ENCODE measurements around the gene PSMD1.
"Not testable (repeated sequence)": the region's sequence is repeated elsewhere in the genome, so short reads cannot be mapped to it uniquely, and the experiment has no call there.

The PSMD1 gene

GRCh38 chr2:231160701-231161100 is 104.0 kb downstream of the PSMD1 start:
- no peak for DNase-seq (ENCODE audit: low read depth)

GRCh38 chr2:231161252-231161839 is 104.7 kb downstream of the PSMD1 start:
- DNase-seq (ENCODE audit: low read depth) = no peak

- peak; percentile 78 for DNase-seq (ENCODE audit: low read depth)
Observed at GRCh38 chr2:231161877-231162329, 105.2 kb downstream of the PSMD1 start.

GRCh38 chr2:231163011-231163410 is 106.3 kb downstream of the PSMD1 start:
- no peak for DNase-seq (ENCODE audit: low read depth)

- DNase-seq (ENCODE audit: low read depth) = no peak
Observed at GRCh38 chr2:231163414-231164095, 106.9 kb downstream of the PSMD1 start.

- DNase-seq (ENCODE audit: low read depth) = no peak
Observed at GRCh38 chr2:231167745-231168459, 111.2 kb downstream of the PSMD1 start.

- DNase-seq (ENCODE audit: low read depth) = no peak
Observed at GRCh38 chr2:231168460-231169139, 111.9 kb downstream of the PSMD1 start.

- DNase-seq (ENCODE audit: low read depth) = no peak
Observed at GRCh38 chr2:231169488-231169887, 112.8 kb downstream of the PSMD1 start.

- no peak for DNase-seq (ENCODE audit: low read depth)
Observed at GRCh38 chr2:231170055-231170454, 113.4 kb downstream of the PSMD1 start.

GRCh38 chr2:231172025-231172424 is 115.4 kb downstream of the PSMD1 start:
- no peak for DNase-seq (ENCODE audit: low read depth)

GRCh38 chr2:231174211-231174651 is 117.6 kb downstream of the PSMD1 start:
- DNase-seq (ENCODE audit: low read depth) = no peak

- DNase-seq (ENCODE audit: low read depth) = no peak
Observed at GRCh38 chr2:231176066-231176465, 119.4 kb downstream of the PSMD1 start.

GRCh38 chr2:231177156-231178025 is 120.7 kb downstream of the PSMD1 start:
- DNase-seq (ENCODE audit: low read depth) = no peak

GRCh38 chr2:231178805-231179204 is 122.1 kb downstream of the PSMD1 start:
- not testable (repeated sequence) for DNase-seq (ENCODE audit: low read depth)

GRCh38 chr2:231181860-231182512 is 125.3 kb downstream of the PSMD1 start:
- no peak for DNase-seq (ENCODE audit: low read depth)

GRCh38 chr2:231182513-231182899 is 125.8 kb downstream of the PSMD1 start:
- DNase-seq (ENCODE audit: low read depth) = no peak

GRCh38 chr2:231183851-231184250 is 127.2 kb downstream of the PSMD1 start:
- DNase-seq (ENCODE audit: low read depth) = no peak

GRCh38 chr2:231184319-231184718 is 127.7 kb downstream of the PSMD1 start:
- DNase-seq (ENCODE audit: low read depth) = no peak

- DNase-seq (ENCODE audit: low read depth) = no peak
Observed at GRCh38 chr2:231185050-231185725, 128.5 kb downstream of the PSMD1 start.

GRCh38 chr2:231185886-231186285 is 129.2 kb downstream of the PSMD1 start:
- DNase-seq (ENCODE audit: low read depth) = no peak
